NCI-H82 treated with DMSO at 0.1 percent for 48 hours (cell line): ENCODE results near the gene STXBP1.
A peak's percentile ranks its signal among the peaks of the same experiment; 100 is the strongest.

Experiments
- DNase-seq: peaks from one replicate; lab custom pipeline; 2025; ENCODE audit not compliant: unreplicated experiment; lab: John Stamatoyannopoulos, UW

Gene STXBP1

DNA sequence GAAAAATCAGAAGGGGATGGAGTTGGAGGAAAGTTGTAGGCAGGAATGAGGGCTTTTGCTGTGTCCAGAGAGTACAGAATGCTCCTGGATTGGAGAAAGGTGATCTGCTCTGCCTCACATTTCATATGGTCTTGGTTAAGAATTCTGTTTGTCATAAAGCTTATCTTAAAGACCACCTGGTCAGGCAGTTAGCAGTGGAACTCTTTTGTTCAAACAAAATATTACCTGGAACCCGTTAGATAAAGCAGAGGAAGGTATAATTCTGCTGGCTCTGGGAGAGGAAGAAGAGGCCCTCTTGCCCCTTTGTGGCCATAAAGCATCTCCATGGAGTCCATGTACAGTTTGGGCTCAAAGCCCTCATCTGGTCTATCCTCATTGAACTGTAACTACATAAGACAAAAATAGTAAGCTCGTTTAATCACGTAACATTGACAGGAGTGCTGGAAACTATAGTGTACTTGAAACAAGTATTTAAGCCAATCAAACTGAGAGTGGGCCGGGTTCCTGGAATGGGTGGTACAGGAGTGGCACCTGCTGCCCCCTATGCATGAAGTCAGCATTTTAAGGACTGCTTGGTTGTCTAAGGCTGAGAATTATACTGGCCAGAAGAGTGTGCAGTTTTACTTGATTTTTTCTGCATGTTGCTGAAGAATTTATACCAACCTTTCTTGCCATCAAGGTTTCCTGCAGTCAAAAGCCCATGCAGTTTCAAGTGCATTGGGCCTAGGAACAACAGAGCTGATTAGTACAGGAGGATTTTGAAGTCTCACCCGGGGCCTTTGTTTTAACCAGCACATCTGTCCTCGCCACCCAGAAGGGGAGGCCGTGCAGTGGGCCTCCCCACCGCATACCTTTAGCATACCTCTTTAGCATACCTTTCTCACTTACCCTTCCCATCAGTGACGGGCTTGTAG, 39.9 kb downstream of the STXBP1 start:
- DNase-seq = no peak

DNA sequence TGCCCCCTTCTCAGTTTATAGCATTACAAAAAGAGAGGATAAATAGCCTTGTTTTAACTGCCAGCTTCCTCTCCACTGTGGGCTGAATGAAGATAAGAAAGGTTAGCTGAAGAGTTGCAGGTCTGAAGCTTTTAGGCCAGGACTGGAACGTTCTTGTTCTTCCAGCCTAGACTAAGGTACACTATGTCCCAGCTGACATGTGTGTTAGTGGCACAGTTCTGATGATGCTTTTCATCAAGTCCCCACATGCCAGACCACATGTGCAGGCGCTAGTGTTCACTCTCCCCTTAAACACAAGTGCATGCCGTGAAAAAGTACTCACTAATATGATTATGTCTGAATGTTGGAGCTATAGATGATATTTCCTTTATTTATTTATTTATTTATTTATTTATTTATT, 40.7 kb downstream of the STXBP1 start:
- no peak for DNase-seq

GRCh38 chr9:127654619-127655018, 42.5 kb downstream of the STXBP1 start:
- no peak for DNase-seq

GRCh38 chr9:127658428-127658827, 46.4 kb downstream of the STXBP1 start:
- DNase-seq = peak; percentile 8

GRCh38 chr9:127660886-127661741, 49.0 kb downstream of the STXBP1 start:
- DNase-seq = peak; percentile 98

DNA sequence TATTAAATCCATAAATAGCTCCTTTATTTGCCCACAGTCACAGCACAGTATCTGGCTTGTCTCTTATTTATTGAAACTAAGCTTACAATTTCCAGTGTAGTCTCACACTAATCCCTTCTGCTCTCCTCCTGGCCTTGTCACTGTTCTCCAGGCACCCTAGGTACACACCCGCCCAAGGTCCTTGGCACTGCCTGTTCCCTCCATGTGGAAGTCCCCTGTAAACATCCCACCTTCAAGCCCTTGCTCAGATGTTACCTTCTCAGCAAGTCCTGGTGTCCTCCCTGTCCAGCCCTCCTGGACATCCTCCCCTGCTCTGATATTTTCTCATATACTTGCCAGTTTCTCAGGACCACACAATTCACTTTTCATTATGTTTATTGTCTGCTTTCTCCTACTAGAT, 50.5 kb downstream of the STXBP1 start:
- peak; percentile 7 for DNase-seq

- no peak for DNase-seq
Measured at GRCh38 chr9:127664324-127664677, 52.2 kb downstream of the STXBP1 start.

DNA sequence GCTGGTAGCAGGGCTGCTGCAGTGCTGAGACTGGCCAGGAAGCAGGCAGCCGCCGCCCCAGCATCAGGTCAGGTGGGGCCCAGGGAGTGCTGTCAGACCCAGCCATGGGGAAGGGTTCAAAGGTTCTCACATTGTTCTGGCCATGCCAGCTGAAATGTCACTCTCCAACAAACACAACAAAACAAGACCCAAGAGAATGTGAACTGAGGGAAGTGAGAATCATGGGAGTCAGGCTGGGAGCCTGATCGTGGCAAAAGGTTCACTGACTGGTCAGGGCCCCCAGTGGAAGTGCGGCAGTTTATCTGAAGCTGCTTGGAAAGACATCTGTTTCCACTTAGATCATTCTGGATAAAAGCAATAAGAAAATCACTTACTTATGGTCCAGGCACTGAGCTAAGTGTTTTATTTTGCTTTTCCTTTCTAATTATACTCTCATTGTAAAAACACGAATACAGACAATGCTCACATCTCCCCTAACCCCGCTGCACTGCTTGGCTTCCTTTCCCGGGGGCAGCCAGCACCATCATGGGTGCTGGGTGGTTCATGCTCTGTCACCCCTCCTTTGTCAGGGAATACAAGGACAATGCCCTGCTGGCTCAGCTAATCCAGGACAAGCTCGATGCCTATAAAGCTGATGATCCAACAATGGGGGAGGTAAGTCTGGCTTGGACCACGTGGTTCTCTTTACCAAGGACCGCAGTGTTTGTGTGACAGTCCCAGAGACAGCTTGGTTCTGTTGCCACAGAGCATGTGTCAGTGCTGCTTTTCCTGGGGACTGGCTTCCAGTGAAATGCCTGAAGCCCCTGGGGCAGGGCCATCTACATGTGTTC, 52.8 kb downstream of the STXBP1 start:
- peak; percentile 66 for DNase-seq

DNA sequence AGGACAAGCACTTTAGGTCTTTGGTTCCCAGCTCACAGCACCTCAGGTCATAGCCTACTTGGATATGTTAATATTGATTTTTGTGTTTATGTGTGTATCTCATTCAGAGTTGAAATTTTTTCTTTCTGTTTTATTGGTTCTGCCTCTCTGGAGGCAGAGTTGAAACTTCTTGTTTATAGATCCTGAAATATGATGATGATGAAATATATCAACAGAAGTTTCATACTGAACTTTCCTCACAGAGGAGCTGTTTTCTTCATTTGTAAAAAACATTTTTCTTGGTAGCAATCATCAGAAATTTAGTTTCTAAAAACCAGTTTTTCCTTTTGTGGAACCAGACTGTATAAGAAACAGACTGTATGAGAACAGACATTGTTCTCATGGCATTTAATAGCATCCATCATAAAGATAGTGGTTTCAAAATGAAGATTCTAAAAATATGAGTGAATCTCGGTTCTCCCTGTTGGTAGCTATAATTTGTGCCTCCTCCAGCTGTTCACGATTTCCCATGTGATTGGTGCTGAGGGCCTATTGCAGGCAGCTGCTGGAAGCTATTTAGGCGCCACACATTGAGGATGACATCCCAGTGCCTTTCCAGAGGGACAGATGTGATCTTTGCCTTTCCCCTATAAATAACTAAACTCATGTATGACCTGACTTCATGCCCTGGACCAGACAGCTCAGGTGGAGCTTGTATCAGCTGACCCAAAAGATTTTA, 55.2 kb downstream of the STXBP1 start:
- no peak for DNase-seq

DNA sequence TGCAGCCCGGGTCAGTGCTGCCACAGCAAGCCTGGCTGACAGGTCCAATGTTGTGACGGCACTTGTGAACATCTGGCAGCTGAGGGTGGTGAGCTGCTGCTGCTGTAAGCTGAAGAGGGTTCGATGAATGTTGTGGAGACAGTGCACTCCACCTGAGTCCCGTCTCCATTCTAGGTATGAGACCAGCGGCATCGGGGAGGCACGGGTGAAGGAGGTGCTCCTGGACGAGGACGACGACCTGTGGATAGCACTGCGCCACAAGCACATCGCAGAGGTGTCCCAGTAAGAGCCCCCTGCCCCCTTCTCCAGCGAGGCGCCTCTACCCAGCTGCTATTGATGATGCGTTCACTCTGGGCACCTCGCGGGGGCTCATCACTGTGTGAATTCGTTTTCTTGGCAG, 55.8 kb downstream of the STXBP1 start:
- no peak for DNase-seq

DNA sequence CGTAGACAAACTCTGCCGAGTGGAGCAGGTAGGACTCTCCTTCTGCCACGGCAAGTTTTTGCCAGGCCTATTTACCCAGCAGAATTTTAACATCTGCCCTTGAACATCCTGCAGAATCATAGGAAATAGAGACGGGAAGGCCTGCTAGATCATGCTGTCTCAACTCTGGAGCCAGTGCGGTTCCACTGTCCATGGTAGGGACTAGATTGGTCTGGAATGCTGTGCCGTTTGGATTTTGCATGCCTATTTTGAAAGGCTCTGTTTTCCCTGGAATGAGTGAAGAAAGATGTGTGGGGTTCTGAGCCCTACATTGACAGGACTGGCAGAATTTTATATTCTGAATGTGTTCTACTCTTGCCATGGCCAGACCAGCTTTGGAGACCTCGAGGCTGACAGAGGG, 61.2 kb downstream of the STXBP1 start:
- DNase-seq = no peak

GRCh38 chr9:127676638-127677037, 64.6 kb downstream of the STXBP1 start:
- DNase-seq = no peak

GRCh38 chr9:127679506-127679905, 67.4 kb downstream of the STXBP1 start:
- no peak for DNase-seq

GRCh38 chr9:127680226-127680625, 68.1 kb downstream of the STXBP1 start:
- DNase-seq = no peak

DNA sequence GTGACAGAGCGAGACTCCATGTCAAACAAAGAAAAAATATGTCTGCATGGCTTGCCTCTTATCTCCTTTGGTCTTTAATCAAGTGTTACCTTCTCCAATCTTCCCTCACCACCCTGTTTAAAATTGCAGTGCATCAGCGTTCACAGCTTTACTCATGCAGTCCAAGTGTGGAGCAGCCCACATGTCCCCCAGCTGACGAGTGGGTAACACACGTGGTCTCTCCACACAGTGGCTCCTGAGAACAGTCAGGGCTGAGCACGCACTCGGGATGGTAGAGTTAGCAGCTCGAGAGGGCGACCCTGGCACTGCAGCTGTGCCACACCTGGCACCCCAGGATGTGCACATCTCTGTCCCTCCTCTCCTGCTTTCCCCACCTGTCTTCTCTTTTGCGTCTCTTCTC, 68.8 kb downstream of the STXBP1 start:
- DNase-seq = no peak

DNA sequence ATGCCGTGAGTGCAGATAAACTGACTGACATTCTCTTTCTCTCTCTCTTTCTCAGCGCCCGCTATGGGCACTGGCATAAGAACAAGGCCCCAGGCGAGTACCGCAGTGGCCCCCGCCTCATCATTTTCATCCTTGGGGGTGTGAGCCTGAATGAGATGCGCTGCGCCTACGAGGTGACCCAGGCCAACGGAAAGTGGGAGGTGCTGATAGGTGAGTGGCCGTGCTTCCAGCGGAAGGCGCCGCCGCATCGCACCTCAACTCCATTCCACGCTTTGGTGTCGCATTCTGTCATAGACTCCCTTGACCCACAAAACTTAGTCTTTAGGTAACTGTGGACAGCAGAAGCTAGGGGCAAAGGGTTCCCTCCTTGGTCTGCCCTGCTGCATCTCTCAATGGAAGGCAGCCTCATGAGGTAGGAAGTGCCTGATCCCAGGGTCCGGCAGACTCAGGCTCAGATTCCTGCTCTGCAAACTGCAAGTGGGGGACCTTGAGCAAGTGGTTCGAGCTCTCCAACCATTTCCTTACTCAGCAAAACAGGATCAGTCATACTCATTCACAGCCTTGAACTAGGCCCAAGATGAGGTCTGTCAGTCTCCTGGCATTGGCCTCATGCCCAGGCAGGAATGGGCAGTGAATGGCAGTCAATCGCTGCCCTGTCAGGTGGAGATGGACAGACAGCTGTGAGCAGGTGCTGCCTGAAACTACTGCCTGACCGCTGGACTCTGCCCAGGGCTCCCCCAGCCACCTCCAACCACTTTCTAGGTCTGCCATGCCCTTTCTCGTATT, 70.5 kb downstream of the STXBP1 start:
- DNase-seq = no peak

DNA sequence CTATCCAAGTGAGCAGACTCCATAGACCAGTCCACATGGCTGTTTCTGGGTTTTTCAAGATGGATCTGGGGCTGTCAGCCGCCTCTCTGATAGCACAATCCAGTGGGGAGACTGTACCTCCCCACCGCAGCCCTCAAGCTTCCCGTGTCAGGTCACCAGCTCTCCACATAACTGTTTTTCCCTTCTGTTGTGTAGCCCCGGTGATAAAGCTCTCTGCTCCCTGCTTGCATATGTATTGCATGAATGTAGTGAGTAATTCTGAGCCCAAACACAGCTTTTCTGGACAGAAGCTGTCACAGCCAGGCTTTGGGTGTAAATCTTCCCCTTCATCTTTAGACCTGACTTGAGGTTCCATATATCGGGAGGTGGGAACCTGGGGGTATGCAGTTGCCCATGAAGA, 71.6 kb downstream of the STXBP1 start:
- DNase-seq = no peak

GRCh38 chr9:127684576-127684975, 72.5 kb downstream of the STXBP1 start:
- no peak for DNase-seq

DNA sequence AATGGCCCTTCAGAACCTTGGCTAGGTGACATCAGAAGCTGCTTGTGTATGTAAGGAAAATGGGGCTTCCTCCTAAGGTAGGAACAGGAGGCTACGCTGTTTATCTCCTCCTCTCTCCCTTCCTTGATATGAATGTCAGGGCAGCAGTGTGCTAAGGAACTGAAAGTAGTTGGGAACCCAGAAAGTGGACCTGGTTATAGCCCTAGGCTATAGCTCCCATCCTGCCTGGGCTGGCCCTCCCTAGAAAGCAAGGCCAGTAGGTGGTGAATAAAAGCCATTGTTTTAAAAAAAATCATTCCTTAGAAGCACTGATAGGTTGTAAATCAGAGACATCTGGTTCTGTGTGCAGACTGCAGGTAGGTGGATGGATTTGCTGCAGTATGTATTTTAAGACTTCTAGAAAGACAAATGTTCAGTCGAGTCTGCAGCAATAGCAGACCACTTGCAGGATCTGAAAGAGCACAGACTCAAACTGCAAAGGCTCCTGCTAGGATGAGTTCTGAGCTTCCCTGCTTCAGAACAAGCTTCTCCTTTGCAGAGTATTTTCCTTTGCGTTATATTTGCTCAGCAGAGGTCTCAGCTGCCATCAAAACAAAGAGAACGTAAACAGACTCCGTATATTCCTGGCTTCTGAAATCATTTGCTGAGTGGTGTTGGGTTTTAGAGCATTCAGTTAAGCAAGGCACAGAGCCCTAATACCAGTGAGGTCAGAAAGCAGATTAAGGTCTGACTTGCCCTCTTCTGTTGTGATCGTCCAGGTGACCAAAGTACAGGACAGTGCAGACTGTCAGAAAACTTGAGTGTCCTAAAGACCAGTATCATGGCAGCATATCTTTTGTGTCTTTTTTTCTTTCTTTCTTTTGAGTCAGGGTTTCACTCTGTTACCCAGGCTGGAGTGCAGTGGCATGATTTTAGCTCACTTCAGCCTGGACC, 74.7 kb downstream of the STXBP1 start:
- no peak for DNase-seq
